Pancreas (tissue), 10 donors: ENCODE results near the gene RIBC2. TPM values are rescaled to one million over a fixed set of nuclear protein-coding genes. Genes with fewer than 3 reads are reported as not detected.

Experiments
- ATAC-seq, 4 donors: fragments of 200-7000 bp; cut with Tn5 transposase; one replicate each; pipeline versions ENCODE4 v1.8.0 to v1.9.1; 2020; ENCODE audit warnings: mild to moderate bottlenecking in 4 of 4, moderate library complexity in 4 of 4
- DNase-seq, 6 donors: peaks; one replicate each; pipeline ENCODE4 v3.0.0-alpha.2; 2020
- FAIRE-seq: peaks from 2 replicates; lab custom pipeline; 2012; peaks lifted over from hg19 to GRCh38; lab: Jason Lieb, UNC
- H3K27ac ChIP-seq, 4 donors: fragments of 200-600 bp; sonication (generic); 1 replicate in 3 of 4; 2 replicates in 1 of 4; pipeline versions ENCODE4 v1.5.0 to v1.8.0; 2020
- H3K27me3 ChIP-seq, 4 donors: fragments of 200-600 bp; one replicate each; pipeline ENCODE4 v1.8.0; 2021
- H3K36me3 ChIP-seq, 3 donors: fragments of 200-600 bp; sonication (generic) in 1 of 3; one replicate each; pipeline versions ENCODE4 v1.5.0 to v1.8.0; 2020 to 2021
- H3K4me1 ChIP-seq, 3 donors: fragments of 200-600 bp; one replicate each; pipeline ENCODE4 v1.8.0; 2021
- H3K4me3 ChIP-seq, 4 donors: fragments of 200-600 bp; sonication (generic) in 2 of 4; one replicate each; pipeline versions ENCODE4 v1.5.0 to v1.8.0; 2020 to 2021
- H3K9me3 ChIP-seq, 4 donors: fragments of 200-600 bp; one replicate each; pipeline ENCODE4 v1.8.0; 2021
- CTCF ChIP-seq, 4 donors: fragments of 200-600 bp; sonication (generic) in 3 of 4; IDR thresholded peaks; one replicate each; pipeline versions ENCODE4 v1.5.0 to v1.8.0; 2021; ENCODE audit warnings: antibody characterized with exemption in 4 of 4
- WGBS, 2 donors: extraction: QIAGEN DNeasy Blood & Tissue Kit; methylation state at CpG; one replicate each; pipeline ENCODE4 v1.1.7; 2013; 5-methylcytosine and 5-hydroxymethylcytosine counted together
- intact Hi-C, 3 donors: fragments of 100-400 bp; cut with DNase I; formaldehyde crosslinking; loops; one replicate each; pipeline versions ENCODE4 v1.11.1 to v1.14.2; 2022
- polyA plus RNA-seq, 2 donors: library from polyadenylated mRNA; stranded (reverse); fragments of 200-250 nt; gene quantifications; one replicate each; pipeline ENCODE4 v1.2.3, GENCODE V29; 2013
- total RNA-seq, 6 donors: library from RNA; stranded (reverse); fragmentation: NEBNext Ultra II Directional in 4 of 6; extraction: Animal tissue kit (Norgen Biotek cat#: 25700) in 4 of 6; gene quantifications; one replicate each; pipeline versions ENCODE4 v1.2.1 to v1.2.4, GENCODE V29; 2021 to 2023
- donor health status: healthy with polysubstance abuse.
- donor health status: DM: no; HTN: no; CAD: no; lungs with moderate emphysema.
- donor health status: DM: no; HTN: no; CAD: no.
- donor health status: control.
- donor health status: control.
- donor health status: Bipolar disorder and iron deficiency.
- donor health status: DM: yes; HTN: yes; CAD: no.
- donor health status: DM: no; HTN: no; CAD: no.
- donor health status: DM: no; HTN: no; CAD: no.
- donor health status: DM: yes; HTN: yes; CAD: no.

The RIBC2 gene
- total and polyA plus RNA-seq, 8 donors = 0.12 to 1.7 (median 0.34) TPM; not detected in 2

- intact Hi-C loops = no loop called here
- DNase-seq = no peak
Observed at GRCh38 chr22:45452565-45453379, 39.3 kb downstream of the RIBC2 start.

GRCh38 chr22:45453764-45454163 lies 40.3 kb downstream of the RIBC2 start:
- H3K4me1 ChIP-seq = no peaks in the 10 kb centered on the region
- H3K27ac ChIP-seq = no peak overlapping the region
- no peaks in the 10 kb centered on the region for H3K9me3 ChIP-seq
- no peak for FAIRE-seq
- DNase-seq = no peak
- no peak for TF ChIP-seq CTCF (IDR thresholded peaks at IDR 0.05)
- intact Hi-C loops = no loop called here
- H3K36me3 ChIP-seq = no peaks in the 10 kb centered on the region
- WGBS, 2 donors = 88 to 92% methylated on average over 6 of the region's 6 CpGs
- H3K4me3 ChIP-seq = no peak overlapping the region
- ATAC-seq = no peak
- H3K27me3 ChIP-seq = no peaks in the 10 kb centered on the region

More at GRCh38 chr22:45452565-45453379, 39.3 kb downstream of the RIBC2 start:
- ATAC-seq (no peak), FAIRE-seq (no peak)
- H3K4me3 ChIP-seq = no peak overlapping the region
- H3K4me1 ChIP-seq = no peaks in the 10 kb centered on the region
- no peaks in the 10 kb centered on the region for H3K36me3 ChIP-seq
- WGBS, 2 donors = 46 to 61% methylated on average over 8 of the region's 8 CpGs
- H3K27ac ChIP-seq = no peak overlapping the region
- H3K27me3 ChIP-seq = no peaks in the 10 kb centered on the region
- no peak for TF ChIP-seq CTCF (IDR thresholded peaks at IDR 0.05)
- H3K9me3 ChIP-seq = no peaks in the 10 kb centered on the region

GRCh38 chr22:45454275-45454674 lies 40.8 kb downstream of the RIBC2 start:
- H3K4me1 ChIP-seq = no peaks in the 10 kb centered on the region
- H3K36me3 ChIP-seq = no peaks in the 10 kb centered on the region
- WGBS, 2 donors = 57% methylated on average over 4 of the region's 4 CpGs
- TF ChIP-seq CTCF (IDR thresholded peaks at IDR 0.05) = no peak
- FAIRE-seq (no peak), ATAC-seq (peak in 1 of 4 donors; percentile 11), DNase-seq (no peak)
- no peak overlapping the region for H3K27ac ChIP-seq
- no peaks in the 10 kb centered on the region for H3K27me3 ChIP-seq
- H3K4me3 ChIP-seq = no peak overlapping the region
- intact Hi-C loops = no loop called here
- no peaks in the 10 kb centered on the region for H3K9me3 ChIP-seq

GRCh38 chr22:45455212-45455611 lies 41.7 kb downstream of the RIBC2 start:
- WGBS, 2 donors = 60 to 70% methylated on average over 14 of the region's 14 CpGs
- H3K27ac ChIP-seq = no peak overlapping the region
- H3K9me3 ChIP-seq = no peaks in the 10 kb centered on the region
- H3K36me3 ChIP-seq = no peaks in the 10 kb centered on the region
- no peaks in the 10 kb centered on the region for H3K27me3 ChIP-seq
- intact Hi-C loops = no loop called here
- no peak overlapping the region for H3K4me3 ChIP-seq
- DNase-seq = no peak
- H3K4me1 ChIP-seq = no peaks in the 10 kb centered on the region
- no peak for FAIRE-seq
- TF ChIP-seq CTCF (IDR thresholded peaks at IDR 0.05) = no peak
- ATAC-seq = no peak

GRCh38 chr22:45455621-45456020 lies 42.1 kb downstream of the RIBC2 start:
- Histone ChIP-seq H3K9me3 (no peaks in the 10 kb centered on the region), H3K27ac (no peak overlapping the region), H3K4me3 (no peak overlapping the region), H3K4me1 (no peaks in the 10 kb centered on the region), H3K36me3 (no peaks in the 10 kb centered on the region), H3K27me3 (no peaks in the 10 kb centered on the region)
- 82 to 84% methylated on average over 4 of the region's 4 CpGs for WGBS, 2 donors
- FAIRE-seq = no peak
- intact Hi-C loops = no loop called here
- DNase-seq = no peak
- ATAC-seq = no peak
- TF ChIP-seq CTCF (IDR thresholded peaks at IDR 0.05) = no peak
